Ishikawa (cell line): ENCODE measurements around the gene BMERB1.

Experiments
- TCF12 ChIP-seq: IDR thresholded peaks from 2 replicates; pipeline ENCODE4 v1.6.1; 2012; ENCODE audit warnings: low read depth
- USF1 ChIP-seq: IDR thresholded peaks from 2 replicates; pipeline ENCODE4 v1.6.1; 2012

GRCh38 chr16:15483857-15484256, 49.5 kb downstream of the BMERB1 start:
- no peak for TF ChIP-seq USF1
- TF ChIP-seq TCF12 = no peak
